ENCODE data around the gene ATP8B1.
"Not testable (repeated sequence)": the region's sequence is repeated elsewhere in the genome, so short reads cannot be mapped to it uniquely, and the experiment has no call there.

ATP8B1 gene

DNA sequence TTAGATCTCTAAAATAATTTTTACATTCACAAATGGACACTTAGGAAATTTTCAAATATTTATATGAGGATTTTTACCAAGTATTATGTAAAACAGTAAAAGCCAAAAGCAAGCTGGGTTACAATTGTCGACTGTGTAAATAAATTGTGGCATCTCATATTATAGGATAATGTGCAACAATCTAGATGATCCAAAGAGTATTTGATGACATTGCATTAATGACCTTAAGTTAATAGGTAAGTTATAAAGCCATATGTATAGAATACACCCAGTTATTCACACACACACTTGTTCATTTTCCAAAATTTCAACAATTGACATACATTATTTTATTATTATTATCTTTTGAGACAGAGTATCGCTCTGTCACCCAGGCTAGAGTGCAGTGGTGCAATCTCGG, 69.3 kb downstream of the ATP8B1 start:
- in situ Hi-C loops (cut with HindIII; ENCODE audit: low sequenced_read_pairs), result no loop called here

DNA sequence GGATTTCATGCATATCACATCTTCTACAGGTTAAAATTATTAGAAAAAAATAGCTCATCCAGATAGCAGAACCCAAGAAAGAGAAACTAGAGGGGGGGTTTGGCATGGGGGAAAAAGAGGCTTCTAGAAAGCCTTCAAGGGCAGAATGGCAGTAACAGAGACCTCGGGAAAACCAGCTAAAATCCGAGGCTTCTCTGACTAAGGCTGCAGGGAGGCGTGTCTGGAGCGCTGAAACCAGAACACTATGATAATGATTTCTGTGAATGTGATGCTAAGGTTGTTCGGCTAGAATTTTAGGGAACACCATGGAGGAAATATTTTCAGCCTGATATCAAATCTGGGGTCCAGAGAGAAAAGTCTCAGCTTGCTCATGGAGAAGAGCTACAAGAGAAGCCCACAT, 73.0 kb downstream of the ATP8B1 start:
- in situ Hi-C loops (cut with HindIII; ENCODE audit: low sequenced_read_pairs), result no loop called here

DNA sequence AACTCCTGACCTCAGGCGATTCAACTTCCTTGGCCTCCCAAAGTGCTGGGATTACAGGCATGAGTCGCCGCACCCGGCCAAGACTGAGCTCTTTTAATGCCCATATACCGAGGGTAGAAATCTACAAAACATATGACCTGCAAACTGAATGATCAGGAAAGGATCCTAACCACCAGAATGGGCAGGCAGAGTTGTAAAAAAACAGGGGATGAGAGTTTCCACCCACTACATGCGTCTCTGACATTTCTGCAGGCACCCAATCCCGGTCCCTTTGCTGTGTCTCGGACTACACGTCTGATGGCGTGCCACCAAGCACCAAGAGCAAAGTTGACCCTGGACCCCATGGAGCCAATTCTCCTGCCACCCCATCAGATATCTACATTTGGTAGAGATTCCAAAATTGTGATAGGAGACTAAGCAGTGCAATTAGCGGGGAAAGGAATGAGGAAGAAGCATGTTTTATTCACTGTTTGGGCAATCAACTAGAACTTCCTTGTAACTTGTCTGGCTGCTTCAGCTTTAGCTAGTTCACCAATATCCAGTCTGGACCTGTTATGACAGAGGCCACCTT, 74.1 kb downstream of the ATP8B1 start:
- in situ Hi-C loops (cut with HindIII; ENCODE audit: low sequenced_read_pairs), result no loop called here

DNA sequence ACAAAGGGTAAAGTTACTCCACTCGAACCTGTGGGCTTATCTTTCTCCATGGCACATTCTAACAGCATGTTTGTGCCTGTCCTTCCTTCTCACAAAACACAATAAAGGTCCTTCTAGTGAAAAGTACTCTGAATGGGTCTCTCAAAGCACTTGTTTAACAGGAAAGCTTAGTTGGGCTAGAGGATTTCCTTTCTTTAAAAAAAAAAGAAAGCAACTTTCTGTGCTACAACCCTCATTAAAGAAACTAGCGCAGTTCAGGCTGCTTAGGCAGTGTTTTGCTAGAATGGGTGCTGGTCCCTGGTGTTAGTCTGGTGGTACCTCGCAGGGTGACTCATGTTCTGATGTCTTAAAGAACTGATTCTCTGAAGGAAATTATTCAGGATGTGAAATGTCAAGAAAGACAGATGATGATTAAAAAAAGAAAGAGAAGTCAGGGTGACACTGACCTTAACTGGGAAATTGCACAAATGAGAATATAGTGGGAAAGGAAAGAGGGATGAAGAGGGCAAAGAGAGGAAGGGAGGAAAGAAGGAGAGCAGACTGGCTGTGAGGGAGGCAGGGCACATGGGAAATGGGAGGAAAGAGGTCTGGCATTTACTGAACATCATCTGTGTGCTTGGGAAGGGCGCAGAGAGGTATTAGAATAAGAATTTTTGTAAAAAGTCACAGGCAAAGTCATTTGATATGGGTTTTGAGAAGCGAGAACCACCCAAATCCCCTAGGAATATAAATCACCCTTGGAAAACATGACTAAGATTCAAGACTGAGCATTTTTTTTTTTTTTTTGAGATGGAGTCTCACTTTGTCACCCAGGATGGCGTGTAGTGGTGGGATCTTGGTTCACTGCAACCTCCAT, 74.9 kb downstream of the ATP8B1 start:
- in situ Hi-C loops (cut with HindIII; ENCODE audit: low sequenced_read_pairs), result no loop called here

DNA sequence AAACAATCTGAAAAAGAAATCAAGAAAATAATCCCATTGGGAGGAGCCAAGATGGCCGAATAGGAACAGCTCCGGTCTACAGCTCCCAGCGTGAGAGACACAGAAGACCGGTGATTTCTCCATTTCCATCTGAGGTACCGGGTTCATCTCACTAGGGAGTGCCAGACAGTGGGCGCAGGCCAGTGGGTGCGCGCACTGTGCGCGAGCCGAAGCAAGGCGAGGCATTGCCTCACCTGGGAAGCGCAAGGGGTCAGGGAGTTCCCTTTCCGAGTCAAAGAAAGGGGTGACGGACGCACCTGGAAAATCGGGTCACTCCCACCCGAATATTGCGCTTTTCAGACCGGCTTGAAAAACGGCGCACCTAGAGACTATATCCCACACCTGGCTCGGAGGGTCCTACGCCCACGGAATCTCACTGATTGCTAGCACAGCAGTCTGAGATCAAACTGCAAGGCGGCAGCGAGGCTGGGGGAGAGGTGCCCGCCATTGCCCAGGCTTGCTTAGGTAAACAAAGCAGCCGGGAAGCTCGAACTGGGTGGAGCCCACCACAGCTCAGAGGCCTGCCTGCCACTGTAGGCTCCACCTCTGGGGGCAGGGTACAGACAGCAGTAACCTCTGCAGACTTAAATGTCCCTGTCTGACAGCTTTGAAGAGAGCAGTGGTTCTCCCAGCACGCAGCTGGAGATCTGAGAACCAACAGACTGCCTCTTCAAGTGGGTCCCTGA, 83.7 kb downstream of the ATP8B1 start:
- in situ Hi-C loops (cut with HindIII; ENCODE audit: low sequenced_read_pairs), result not testable (repeated sequence)

DNA sequence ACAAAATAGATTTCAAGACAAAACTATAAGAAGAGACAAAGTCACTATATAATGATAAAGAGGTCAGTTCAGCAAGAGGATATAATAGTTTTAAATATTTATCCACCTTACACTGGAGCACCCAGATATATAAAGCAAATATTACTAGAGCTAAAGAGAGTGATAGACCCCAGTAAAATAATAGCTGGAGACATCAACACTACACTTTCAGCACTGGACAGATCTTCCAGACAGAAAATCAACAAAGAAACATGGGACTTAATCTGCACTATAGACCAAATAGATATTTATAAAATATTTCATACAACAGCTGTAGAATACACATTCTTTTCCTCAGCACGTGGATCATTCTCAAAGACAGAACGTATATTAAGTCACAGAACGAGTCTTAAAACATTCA, 86.6 kb downstream of the ATP8B1 start:
- in situ Hi-C loops (cut with HindIII; ENCODE audit: low sequenced_read_pairs), result no loop called here

DNA sequence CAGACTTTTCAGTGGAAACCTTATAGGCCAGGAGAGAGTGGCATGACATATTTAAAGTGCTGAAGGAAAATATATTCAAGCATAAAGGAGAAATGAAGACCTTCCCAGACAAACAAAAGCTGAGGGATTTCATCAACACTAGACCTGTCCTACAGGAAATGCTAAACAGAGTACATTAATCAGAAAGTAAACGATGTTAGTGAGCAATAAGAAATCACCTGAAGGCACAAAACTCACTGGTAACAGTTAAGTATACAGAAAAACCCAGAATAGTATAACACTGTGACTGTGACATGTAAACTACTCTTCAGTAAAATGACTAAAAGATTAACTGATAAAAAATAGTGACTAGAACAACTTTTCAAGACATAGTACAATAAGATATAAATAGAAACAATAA, 87.4 kb downstream of the ATP8B1 start:
- in situ Hi-C loops (cut with HindIII; ENCODE audit: low sequenced_read_pairs), result no loop called here

DNA sequence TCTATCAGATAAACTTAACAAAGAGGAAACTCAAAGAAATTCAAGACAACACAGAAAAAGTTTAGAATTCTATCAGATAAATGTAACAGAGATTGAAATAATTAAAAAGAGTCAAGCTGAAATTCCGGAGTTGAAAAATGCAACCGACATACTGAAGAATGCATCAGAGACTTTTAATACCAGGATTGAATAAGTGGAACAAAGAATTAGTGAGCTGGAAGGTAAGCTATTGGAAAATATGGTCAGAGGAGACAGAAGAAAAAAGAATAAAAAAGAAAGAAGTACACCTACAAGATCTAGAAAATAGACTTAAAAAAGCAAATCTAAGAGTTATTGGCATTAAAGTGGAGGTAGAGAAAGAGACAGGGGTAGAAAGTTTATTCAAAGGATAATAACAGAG, 88.0 kb downstream of the ATP8B1 start:
- in situ Hi-C loops (cut with HindIII; ENCODE audit: low sequenced_read_pairs), result no loop called here

DNA sequence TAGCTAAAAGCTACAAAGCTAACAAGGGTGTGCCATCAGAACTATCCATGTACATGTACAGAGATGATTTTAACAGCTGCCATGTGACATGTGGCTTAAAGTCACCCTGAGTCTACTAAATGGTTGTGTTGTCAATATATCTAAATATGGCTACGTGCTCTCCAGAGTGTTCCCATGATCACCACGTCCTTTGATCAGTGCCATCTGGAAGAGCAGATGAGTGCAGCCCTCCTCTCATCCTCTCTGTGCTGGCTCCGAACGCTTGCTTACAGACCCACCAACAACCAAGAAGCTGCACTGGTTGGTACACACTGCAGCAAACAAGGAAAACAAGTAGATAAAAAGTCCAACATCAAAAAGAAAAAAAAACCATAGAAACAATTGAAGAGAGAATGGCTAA, 92.9 kb downstream of the ATP8B1 start:
- in situ Hi-C loops (cut with HindIII; ENCODE audit: low sequenced_read_pairs), result no loop called here

DNA sequence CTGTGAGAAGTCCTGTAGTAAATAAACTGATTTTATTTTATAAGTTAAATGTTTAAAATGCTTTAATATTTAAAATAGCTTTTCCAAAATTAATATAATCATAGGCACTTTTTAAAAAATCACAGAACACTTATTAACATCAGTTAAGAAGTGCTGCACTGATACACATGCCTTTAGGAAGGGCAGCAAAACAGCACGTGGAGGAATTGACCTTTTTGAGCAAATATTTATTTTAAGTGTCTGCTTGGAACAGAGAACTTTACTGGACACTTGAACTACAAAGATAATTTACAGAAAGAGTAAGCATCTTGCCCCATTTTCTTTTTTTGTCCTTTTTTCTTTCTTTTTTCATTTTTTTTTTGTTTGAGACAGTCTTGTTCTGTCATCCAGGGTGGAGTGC, 93.8 kb downstream of the ATP8B1 start:
- in situ Hi-C loops (cut with HindIII; ENCODE audit: low sequenced_read_pairs), result no loop called here

DNA sequence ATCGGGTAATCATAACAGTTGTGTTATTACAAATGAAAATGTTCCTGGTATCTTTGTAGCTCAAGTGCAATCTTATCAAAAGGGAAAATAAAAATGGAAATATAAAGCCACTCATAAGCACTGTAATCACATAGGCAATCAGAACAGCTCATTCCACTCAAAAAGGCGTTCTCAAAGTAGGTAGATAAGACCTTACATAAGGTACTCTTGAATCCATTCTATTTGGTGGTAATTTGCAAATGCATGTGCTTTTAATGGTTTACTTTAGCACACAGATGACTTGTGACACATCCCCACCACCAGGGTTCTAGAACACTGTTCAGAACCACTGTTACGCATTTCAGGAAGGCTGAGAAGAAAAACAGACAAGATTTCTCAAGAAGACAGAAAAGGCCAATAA, 94.8 kb downstream of the ATP8B1 start:
- in situ Hi-C loops (cut with HindIII; ENCODE audit: low sequenced_read_pairs), result no loop called here

DNA sequence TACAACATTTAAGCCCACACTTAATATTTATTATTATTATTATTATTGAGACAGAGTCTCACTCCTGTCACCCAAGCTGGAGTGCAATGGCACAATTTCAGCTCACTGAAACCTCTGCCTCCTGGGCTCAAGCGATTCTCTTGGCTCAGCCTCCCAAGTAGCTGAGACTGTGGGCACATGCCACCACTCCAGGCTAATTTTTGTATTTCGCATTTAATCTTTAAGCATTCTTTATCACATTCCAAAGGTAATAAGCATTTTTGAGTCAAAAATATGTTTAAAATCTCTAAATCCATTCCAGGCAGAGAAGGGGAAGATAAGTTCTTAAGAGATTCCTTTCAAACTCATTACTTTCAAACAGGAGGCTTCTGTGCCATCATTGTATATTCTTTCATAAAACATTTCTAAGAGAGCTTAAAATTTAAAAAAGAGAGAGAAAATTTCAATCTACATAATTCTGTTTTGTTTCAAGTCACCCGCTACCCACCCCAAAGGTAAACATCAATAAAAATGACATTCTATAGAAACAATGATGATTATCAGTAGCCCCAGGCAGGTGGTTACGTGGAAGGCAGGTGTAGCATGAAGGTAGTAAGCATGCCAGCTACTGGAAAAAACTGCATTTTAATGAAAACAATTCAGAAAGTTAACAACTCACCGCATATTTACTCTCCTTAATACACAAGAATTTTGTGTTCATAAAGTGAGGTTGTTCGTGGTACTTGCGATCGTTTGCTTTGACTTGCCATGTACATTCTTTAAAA, 97.1 kb downstream of the ATP8B1 start:
- in situ Hi-C loops (cut with HindIII; ENCODE audit: low sequenced_read_pairs), result no loop called here

DNA sequence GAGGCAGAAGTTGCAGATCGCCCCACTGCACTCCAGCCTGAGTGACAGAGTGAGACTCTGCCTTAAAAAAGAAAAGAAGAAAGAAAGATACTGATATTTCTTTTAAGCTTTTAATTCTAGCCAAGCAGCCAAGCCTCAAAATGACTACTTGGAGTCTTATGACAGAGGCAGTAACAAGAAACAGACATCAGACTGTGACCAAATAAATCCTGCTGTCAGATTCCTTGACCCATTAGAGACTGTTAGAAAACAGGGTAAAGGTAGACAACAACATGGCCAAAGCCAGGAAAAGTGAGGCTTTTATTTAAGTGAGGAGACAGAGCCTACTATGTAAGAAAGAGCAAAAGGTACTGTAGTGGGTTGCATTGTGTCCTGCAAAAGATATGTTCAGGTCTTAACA, 98.1 kb downstream of the ATP8B1 start:
- in situ Hi-C loops (cut with HindIII; ENCODE audit: low sequenced_read_pairs), result no loop called here

DNA sequence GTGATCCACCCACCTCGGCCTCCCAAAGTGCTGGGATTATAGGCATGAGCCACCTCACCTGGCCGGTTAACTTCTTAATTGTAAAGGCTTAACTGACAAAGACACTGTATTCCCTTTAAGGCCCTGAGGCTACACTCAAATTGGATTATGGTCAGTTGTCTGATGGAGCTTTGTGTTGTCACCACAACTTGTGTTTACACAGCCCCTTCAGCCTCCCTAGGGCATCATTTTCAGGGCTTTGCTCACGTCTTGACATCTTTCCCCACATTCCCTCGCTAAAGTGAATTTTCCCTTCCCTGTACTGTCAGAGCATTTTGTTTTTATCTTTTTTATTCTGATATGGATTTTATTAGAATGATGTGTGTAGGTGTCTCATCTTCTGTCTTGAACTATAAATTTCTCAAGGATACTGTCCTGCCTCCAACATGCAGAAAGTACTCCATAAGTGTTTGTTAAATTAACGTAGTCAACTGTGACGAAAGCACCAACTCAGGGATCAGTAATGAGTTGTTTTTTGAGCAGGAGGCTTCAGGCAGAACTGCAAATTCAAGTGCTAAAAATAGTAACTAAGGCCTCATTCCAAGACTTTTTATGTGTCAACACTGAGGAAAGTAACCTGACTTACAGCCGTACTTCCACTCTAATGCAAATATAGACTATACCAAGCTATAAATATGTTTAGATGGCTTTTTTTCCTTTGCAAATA, 104.4 kb downstream of the ATP8B1 start:
- in situ Hi-C loops (cut with HindIII; ENCODE audit: low sequenced_read_pairs), result no loop called here

DNA sequence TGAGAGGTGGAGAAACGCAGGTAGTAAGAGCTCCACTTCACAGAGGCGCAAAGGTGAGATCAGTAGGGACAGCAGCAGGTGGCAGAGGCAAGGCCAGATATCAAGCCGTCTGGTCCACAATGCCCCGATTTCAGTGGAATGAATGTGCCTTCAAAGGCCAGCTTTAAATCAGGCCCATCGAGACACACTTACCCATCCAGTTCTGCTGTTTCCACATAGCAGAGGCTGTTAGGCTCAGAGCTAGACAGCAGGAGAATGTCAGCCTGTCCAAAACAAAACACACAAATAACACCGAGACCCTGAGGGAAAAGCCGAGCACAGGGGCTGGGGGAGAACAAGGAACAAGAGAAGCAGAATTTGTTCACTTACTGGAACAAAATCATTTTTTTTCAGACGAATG, 105.7 kb downstream of the ATP8B1 start:
- in situ Hi-C loops (cut with HindIII; ENCODE audit: low sequenced_read_pairs), result no loop called here

DNA sequence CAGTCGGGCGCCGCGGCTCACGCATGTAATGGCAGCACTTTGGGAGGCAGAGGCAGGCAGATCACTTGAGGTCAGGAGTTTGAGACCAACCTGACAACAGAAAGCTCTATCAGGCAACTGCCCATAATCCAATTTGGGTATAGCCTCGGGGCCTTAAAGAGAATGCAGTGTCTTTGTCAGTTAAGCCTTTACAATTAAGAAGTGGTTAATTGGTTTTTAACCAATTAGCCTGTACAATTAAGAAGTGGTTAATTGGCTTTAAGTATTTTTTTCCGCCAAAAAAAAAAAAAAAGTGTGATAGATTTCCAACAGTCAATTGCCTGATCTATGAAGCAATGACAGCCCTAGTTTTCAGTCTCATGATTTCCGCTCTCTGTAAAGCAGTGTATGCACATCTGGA, 106.8 kb downstream of the ATP8B1 start:
- in situ Hi-C loops (cut with HindIII; ENCODE audit: low sequenced_read_pairs), result no loop called here

DNA sequence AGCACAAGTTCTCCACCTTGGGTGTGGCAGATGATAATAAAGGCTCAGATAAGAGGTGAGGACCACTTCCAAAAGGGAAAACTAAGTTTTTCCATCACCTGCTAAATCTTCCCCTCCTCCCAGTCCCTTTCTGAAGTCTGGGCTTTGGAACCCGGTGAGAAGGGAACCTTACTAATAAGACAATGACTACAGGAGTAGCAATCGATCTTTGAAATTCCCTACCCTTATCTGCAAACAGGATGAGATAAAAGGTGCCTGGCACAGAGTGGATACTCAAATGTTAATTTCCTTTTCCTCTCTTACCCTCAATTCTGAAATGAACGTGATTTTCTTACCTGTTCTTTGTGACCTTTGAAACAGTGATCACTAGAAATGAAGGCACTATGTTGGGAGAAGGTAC, 111.8 kb downstream of the ATP8B1 start:
- in situ Hi-C loops (cut with HindIII; ENCODE audit: low sequenced_read_pairs), result no loop called here

DNA sequence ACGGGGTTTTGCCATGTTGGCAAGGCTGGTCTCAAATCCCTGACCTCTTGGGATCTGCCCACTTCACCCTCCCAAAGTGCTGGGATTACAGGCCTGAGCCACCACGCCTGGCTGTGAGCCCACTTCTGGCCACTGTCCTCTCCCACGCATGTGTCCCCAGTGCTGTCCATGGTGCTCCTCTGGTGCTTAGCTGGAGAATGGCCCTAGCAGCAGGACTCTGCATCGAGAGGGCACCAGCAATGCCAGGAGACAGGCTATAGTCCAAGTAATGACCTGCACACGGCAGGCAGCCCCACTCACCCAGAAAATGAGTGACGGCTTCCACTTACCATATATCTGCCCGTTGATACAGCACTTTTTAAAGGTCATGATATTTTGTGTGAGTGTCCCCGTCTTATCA, 115.1 kb downstream of the ATP8B1 start:
- in situ Hi-C loops (cut with HindIII; ENCODE audit: low sequenced_read_pairs), result no loop called here

DNA sequence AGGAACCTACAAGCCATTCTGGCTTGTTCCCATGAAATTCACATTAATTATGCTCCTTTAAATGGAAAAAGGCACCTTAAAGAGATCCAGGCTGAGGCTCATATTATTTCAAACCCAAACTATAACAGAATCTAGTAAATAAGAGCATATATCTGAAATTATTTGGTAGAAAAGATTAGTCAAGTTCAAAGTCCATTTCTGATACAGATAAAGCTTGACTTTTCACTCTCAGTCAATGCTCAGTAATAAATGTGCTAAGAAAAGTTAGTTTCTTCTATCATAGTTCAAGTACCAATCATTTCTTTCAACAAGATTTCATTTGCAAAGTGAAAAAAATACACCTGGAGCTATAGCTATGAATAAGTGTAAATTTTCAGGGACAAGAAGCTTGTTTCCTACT, 119.6 kb downstream of the ATP8B1 start:
- in situ Hi-C loops (cut with HindIII; ENCODE audit: low sequenced_read_pairs), result no loop called here

DNA sequence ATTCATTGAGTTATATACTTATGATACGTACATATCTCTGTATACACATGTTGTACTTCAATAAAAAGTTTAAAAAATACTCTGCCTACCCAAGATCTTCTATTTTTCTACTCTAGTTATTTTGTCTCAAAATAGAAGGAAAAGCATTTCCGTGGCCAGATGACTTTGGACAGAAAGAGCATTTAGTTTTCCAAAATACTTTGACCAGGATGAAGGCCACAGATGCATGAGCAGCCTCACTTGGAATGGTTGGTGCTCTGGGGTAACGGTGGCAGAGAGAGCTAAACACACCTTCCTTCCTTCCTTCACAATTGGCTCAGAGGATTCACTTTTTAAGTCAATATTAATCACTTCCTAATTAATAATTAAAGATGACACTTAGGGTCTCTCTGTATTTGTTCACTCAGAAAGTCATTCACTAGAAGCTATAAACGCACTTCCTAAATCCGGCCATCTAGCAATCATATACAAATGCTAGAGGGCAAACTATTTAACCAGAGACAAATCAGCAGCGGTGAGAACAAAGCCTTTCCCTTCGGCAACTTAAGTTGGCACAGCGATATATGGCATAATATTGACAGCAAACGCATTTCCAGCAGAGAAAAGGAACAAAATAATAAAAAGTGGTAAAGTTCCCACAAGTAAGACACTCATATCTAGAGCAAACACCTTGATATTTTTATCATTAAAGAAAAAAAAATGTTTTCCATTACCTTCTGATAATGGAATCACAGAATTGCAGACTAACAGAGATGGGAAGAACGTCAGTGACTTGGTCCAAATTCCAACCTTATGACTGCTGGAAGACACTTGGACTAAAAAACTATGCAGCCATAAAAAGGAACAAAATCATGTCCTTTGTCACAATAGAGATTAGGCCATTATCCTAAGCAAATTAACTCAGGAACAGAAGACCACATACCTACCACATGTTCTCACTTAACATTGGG, 125.6 kb downstream of the ATP8B1 start:
- in situ Hi-C loops (cut with HindIII; ENCODE audit: low sequenced_read_pairs), result no loop called here

Measured in DLD1 (cell line).